CD4-positive, alpha-beta memory T cell (primary cell): ENCODE results near the gene DUSP2. TPM values are rescaled to one million over a fixed set of nuclear protein-coding genes. Genes with fewer than 3 reads are reported as not detected.
A peak's percentile ranks its signal among the peaks of the same experiment; 100 is the strongest.
"Not testable (repeated sequence)": the region's sequence is repeated elsewhere in the genome, so short reads cannot be mapped to it uniquely, and the experiment has no call there.

Experiments used
- CTCF ChIA-PET: fragments of 350-600 bp; sonication (Branson Sonifier 250); formaldehyde crosslinking; loops from one replicate; lab custom pipeline; 2021; ENCODE audit warnings: inconsistent platforms; ENCODE audit not compliant: partially characterized antibody; lab: Charles Lee
- POLR2A ChIA-PET: fragments of 350-600 bp; sonication (Branson Sonifier 250); formaldehyde crosslinking; loops from one replicate; lab custom pipeline; 2021; ENCODE audit not compliant: partially characterized antibody; lab: Charles Lee
- DNase-seq, 5 donors: peaks; one replicate each; pipeline versions ENCODE4 v3.0.0 to v3.0.0-alpha.2; 2020 to 2022; ENCODE audit warnings: mixed read lengths in 1 of 5
- H3K27ac ChIP-seq: one replicate; pipeline ENCODE4 v1.7.0; 2013; ENCODE audit warnings: low read depth, low read length
- H3K27me3 ChIP-seq: 2 replicates; pipeline ENCODE4 v1.7.0; 2013; ENCODE audit warnings: mild to moderate bottlenecking, low read length, moderate library complexity; ENCODE audit not compliant: insufficient read depth
- H3K36me3 ChIP-seq: 2 replicates; pipeline ENCODE4 v1.7.0; 2013; ENCODE audit warnings: mild to moderate bottlenecking, low read length, moderate library complexity; ENCODE audit not compliant: insufficient read depth
- H3K4me1 ChIP-seq: 2 replicates; pipeline ENCODE4 v1.7.0; 2013; ENCODE audit warnings: mild to moderate bottlenecking, low read length, moderate library complexity; ENCODE audit not compliant: insufficient read depth
- H3K4me3 ChIP-seq, 2 donors: one replicate each; pipeline ENCODE4 v1.7.0; 2013; ENCODE audit warnings: low read length in 2 of 2, mild to moderate bottlenecking in 1 of 2
- H3K9me3 ChIP-seq, 2 donors: one replicate each; pipeline ENCODE4 v1.7.0; 2013; ENCODE audit warnings: low read length in 2 of 2, control low read depth in 1 of 2; ENCODE audit not compliant: control insufficient read depth in 1 of 2
- H3K27ac Mint-ChIP-seq, 7 donors: one replicate each; pipeline ENCODE4 v1.8.0; 2020 to 2021; ENCODE audit warnings: mixed read lengths in 7 of 7, mild to moderate bottlenecking in 6 of 7, inconsistent platforms in 3 of 7, moderate library complexity in 3 of 7
- H3K27me3 Mint-ChIP-seq, 2 donors: one replicate each; pipeline ENCODE4 v1.8.0; 2020 to 2021; ENCODE audit warnings: mixed read lengths in 2 of 2
- H3K36me3 Mint-ChIP-seq, 2 donors: one replicate each; pipeline ENCODE4 v1.8.0; 2020 to 2021; ENCODE audit warnings: mixed read lengths in 2 of 2, inconsistent platforms in 1 of 2, mild to moderate bottlenecking in 1 of 2
- H3K4me1 Mint-ChIP-seq, 4 donors: one replicate each; pipeline ENCODE4 v1.8.0; 2020 to 2021; ENCODE audit warnings: mixed read lengths in 4 of 4, mild to moderate bottlenecking in 1 of 4
- H3K4me3 Mint-ChIP-seq, 8 donors: one replicate each; pipeline ENCODE4 v1.8.0; 2020 to 2021; ENCODE audit warnings: mixed read lengths in 8 of 8, mild to moderate bottlenecking in 7 of 8, moderate library complexity in 6 of 8, inconsistent platforms in 3 of 8
- H3K9me3 Mint-ChIP-seq, 8 donors: one replicate each; pipeline ENCODE4 v1.8.0; 2020 to 2021; ENCODE audit warnings: mixed read lengths in 8 of 8, mild to moderate bottlenecking in 5 of 8, inconsistent platforms in 3 of 8, moderate library complexity in 1 of 8
- intact Hi-C: fragments of 100-400 bp; cut with micrococcal nuclease; formaldehyde crosslinking; loops from one replicate; pipeline ENCODE4 v1.15.1; 2023
- polyA plus RNA-seq, 2 donors: library from polyadenylated mRNA; unstranded; fragments of 300-500 nt; fragmentation: Illumina TruSeq; gene quantifications; one replicate each; pipeline ENCODE4 v1.2.3, GENCODE V29; 2021
- total RNA-seq, 2 experiments: library from RNA; stranded (reverse); gene quantifications; one replicate each; pipeline ENCODE4 v1.2.3, GENCODE V29; 2021

The DUSP2 gene
- total and polyA plus RNA-seq, 4 experiments from 2014 or later: 33.4 to 303 (median 41.4) TPM

GRCh38 chr2:96164459-96165184 is 19.4 kb upstream of the DUSP2 start:
- H3K4me1 ChIP-seq: peaks cover 42% of the 10 kb centered on the region
- no peaks in the 10 kb centered on the region for H3K27me3 Mint-ChIP-seq

DNA sequence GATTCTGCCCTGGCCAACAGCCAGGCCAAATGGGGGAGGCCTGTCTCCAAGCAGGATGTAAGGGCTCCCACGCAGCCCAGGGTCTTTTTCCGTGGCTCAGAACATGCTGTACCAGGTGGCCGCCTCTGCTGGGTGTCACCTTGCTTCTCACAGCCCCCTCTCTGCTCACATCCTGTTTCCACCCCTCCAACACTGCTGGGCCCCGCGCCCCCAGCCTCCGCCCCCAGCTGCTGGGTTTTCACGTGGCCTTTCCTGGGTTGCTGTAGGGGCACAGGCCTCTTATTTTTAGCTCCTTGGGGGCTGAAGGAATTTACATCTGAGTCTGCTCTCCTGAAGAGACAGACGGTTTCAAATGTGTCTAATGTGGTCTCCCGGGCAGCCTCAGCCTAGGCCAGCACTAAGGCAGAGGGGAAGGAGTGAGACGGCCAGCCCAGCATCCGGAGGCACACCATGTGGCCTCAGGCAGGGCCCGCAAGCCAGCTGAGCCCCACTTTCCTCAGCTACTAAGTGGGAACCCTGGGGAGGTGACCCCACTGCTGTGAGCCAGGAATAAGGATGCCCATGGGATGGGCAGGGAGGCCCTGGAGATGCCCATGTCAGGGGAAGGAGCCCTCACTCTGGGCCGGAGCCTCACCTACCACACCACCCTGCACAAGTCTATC is 18.7 kb upstream of the DUSP2 start:
- Histone ChIP-seq H3K36me3 (no peaks in the 10 kb centered on the region), H3K27ac (peak overlapping the region; percentile 58), H3K4me3 (peak overlapping the region; percentile 20 to 36), H3K27me3 (no peaks in the 10 kb centered on the region), H3K4me1 (peaks cover 50% of the 10 kb centered on the region), H3K9me3 (no peaks in the 10 kb centered on the region)
- ChIA-PET CTCF (interaction anchor here (2.7 to 7.6 kb wide), 4 partner anchors 10 to 25 kb away, joined by 11 to 60 read pairs (median 32); partner anchors contain the start of gene ASTL), POLR2A (interaction anchor here (1.0 to 9.8 kb wide), 5 partner anchors 10 to 694 kb away, joined by 3 to 285 read pairs (median 9); partner anchors contain the start of genes ANKRD39 and DUSP2)
- Mint-ChIP-seq H3K4me3 (peak overlapping the region in 7 of 8 donors; percentile 48 to 86 (median 71)), H3K36me3 (no peaks in the 10 kb centered on the region), H3K9me3 (peaks cover 0 to 2% (median 0%) of the 10 kb centered on the region in 8 donors), H3K27ac (peak overlapping the region; percentile 93 to 98 (median 95)), H3K4me1 (peaks cover 38 to 63% (median 50%) of the 10 kb centered on the region in 4 donors), H3K27me3 (no peaks in the 10 kb centered on the region)
- DNase-seq: peak; percentile 54 to 76 (median 57)
- intact Hi-C loops: loop anchor here (1.0 kb wide), 1 partner anchor 18 kb away; no protein-coding TSS in a partner anchor

More at GRCh38 chr2:96164459-96165184, 19.4 kb upstream of the DUSP2 start:
- Histone ChIP-seq H3K27ac (peak overlapping the region; percentile 58), H3K4me3 (peak overlapping the region; percentile 20 to 36), H3K9me3 (no peaks in the 10 kb centered on the region), H3K36me3 (no peaks in the 10 kb centered on the region), H3K27me3 (no peaks in the 10 kb centered on the region)
- intact Hi-C loops: loop anchor here (1.0 kb wide), 1 partner anchor 18 kb away; no protein-coding TSS in a partner anchor
- Mint-ChIP-seq H3K4me1 (peaks cover 30 to 55% (median 43%) of the 10 kb centered on the region in 4 donors), H3K4me3 (peak overlapping the region; percentile 48 to 86 (median 70)), H3K9me3 (peaks cover 0 to 6% (median 0%) of the 10 kb centered on the region in 8 donors), H3K36me3 (no peaks in the 10 kb centered on the region), H3K27ac (peak overlapping the region; percentile 93 to 98 (median 95))
- ChIA-PET CTCF (interaction anchor here (2.7 to 7.6 kb wide), 4 partner anchors 9 to 25 kb away, joined by 11 to 60 read pairs (median 32); partner anchors contain the start of gene ASTL), POLR2A (interaction anchor here (1.0 to 9.8 kb wide), 5 partner anchors 10 to 693 kb away, joined by 3 to 285 read pairs (median 9); partner anchors contain the start of genes ANKRD39 and DUSP2)
- peak; percentile 57 to 74 (median 61) for DNase-seq

- Mint-ChIP-seq H3K27ac (peak overlapping the region; percentile 93 to 98 (median 95)), H3K9me3 (peaks cover 0 to 2% (median 0%) of the 10 kb centered on the region in 8 donors), H3K4me3 (peak overlapping the region in 6 of 8 donors; percentile 50 to 86 (median 70)), H3K36me3 (no peaks in the 10 kb centered on the region), H3K27me3 (no peaks in the 10 kb centered on the region), H3K4me1 (peaks cover 38 to 67% (median 54%) of the 10 kb centered on the region in 4 donors)
- H3K4me3 ChIP-seq: no peak overlapping the region
- DNase-seq: no peak
- H3K4me1 ChIP-seq: peaks cover 55% of the 10 kb centered on the region
- ChIA-PET CTCF (interaction anchor here (2.7 to 7.6 kb wide), 4 partner anchors 10 to 24 kb away, joined by 11 to 60 read pairs (median 32); partner anchors contain the start of gene ASTL), POLR2A (interaction anchor here (1.0 to 9.8 kb wide), 5 partner anchors 11 to 694 kb away, joined by 3 to 285 read pairs (median 9); partner anchors contain the start of genes ANKRD39 and DUSP2)
- H3K27ac ChIP-seq: peak overlapping the region; percentile 58
- H3K36me3 ChIP-seq: no peaks in the 10 kb centered on the region
- intact Hi-C loops: no loop called here
- H3K9me3 ChIP-seq: no peaks in the 10 kb centered on the region
- H3K27me3 ChIP-seq: no peaks in the 10 kb centered on the region
Measured at GRCh38 chr2:96163415-96163767, 18.2 kb upstream of the DUSP2 start.

GRCh38 chr2:96161898-96162297 is 16.7 kb upstream of the DUSP2 start:
- Histone ChIP-seq H3K4me3 (no peak overlapping the region), H3K27me3 (no peaks in the 10 kb centered on the region), H3K36me3 (no peaks in the 10 kb centered on the region), H3K27ac (peak overlapping the region; percentile 33), H3K4me1 (peaks cover 70% of the 10 kb centered on the region), H3K9me3 (no peaks in the 10 kb centered on the region)
- peak overlapping the region; percentile 64 to 98 (median 86) for H3K27ac Mint-ChIP-seq
- ChIA-PET POLR2A (interaction anchor here (1.0 to 9.8 kb wide), 3 partner anchors 12 to 23 kb away, joined by 5 to 285 read pairs (median 13); partner anchors contain the start of genes ASTL and DUSP2), CTCF (interaction anchor here (1.0 to 7.6 kb wide), 4 partner anchors 12 to 23 kb away, joined by 7 to 60 read pairs (median 27); partner anchors contain the start of gene ASTL)
- intact Hi-C loops: no loop called here
- H3K9me3 Mint-ChIP-seq: peaks cover 0 to 2% (median 0%) of the 10 kb centered on the region in 8 donors
- H3K36me3 Mint-ChIP-seq: no peaks in the 10 kb centered on the region
- DNase-seq: peak in 2 of 5 donors; percentile 44 to 45
- H3K4me3 Mint-ChIP-seq: peak overlapping the region in 6 of 8 donors; percentile 0 to 73 (median 34)
- no peaks in the 10 kb centered on the region for H3K27me3 Mint-ChIP-seq
- H3K4me1 Mint-ChIP-seq: peaks cover 47 to 77% (median 64%) of the 10 kb centered on the region in 4 donors

DNA sequence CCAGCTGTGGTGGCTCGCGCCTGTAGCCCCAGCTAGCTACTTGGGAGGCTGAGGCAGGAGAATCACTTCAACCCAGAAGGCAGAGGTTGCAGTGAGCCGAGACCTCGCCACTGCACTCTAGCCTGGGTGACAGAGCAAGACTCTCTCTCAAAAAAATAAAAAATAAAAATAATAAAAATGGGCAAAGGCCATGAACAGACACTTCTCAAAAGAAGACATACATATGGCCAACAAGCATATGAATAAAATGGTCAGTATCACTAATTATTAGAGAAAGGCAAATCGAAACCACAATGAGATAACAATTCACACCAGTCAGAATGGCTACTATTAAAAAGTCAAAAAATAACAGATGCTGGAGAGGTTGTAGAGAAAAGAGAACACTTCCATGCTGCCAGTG is 15.1 kb upstream of the DUSP2 start:
- H3K9me3 ChIP-seq, H3K27me3 ChIP-seq, H3K9me3 Mint-ChIP-seq, H3K27me3 Mint-ChIP-seq, H3K27ac ChIP-seq, intact Hi-C loops, H3K36me3 ChIP-seq, H3K36me3 Mint-ChIP-seq, DNase-seq, H3K4me3 Mint-ChIP-seq, H3K4me3 ChIP-seq: not testable (repeated sequence)
- ChIA-PET POLR2A (interaction anchor here (9.8 kb wide), 1 partner anchor 14 kb away, joined by 285 read pairs; the partner anchor contains the start of gene DUSP2), CTCF (interaction anchor here (2.7 to 7.6 kb wide), 3 partner anchors 13 to 21 kb away, joined by 19 to 60 read pairs (median 26); partner anchors contain the start of gene ASTL)
- Mint-ChIP-seq H3K4me1 (peaks cover 55 to 89% (median 75%) of the 10 kb centered on the region in 4 donors), H3K27ac (peak overlapping the region in 4 of 7 donors; percentile 29 to 93 (median 79))
- H3K4me1 ChIP-seq: peaks cover 80% of the 10 kb centered on the region

DNA sequence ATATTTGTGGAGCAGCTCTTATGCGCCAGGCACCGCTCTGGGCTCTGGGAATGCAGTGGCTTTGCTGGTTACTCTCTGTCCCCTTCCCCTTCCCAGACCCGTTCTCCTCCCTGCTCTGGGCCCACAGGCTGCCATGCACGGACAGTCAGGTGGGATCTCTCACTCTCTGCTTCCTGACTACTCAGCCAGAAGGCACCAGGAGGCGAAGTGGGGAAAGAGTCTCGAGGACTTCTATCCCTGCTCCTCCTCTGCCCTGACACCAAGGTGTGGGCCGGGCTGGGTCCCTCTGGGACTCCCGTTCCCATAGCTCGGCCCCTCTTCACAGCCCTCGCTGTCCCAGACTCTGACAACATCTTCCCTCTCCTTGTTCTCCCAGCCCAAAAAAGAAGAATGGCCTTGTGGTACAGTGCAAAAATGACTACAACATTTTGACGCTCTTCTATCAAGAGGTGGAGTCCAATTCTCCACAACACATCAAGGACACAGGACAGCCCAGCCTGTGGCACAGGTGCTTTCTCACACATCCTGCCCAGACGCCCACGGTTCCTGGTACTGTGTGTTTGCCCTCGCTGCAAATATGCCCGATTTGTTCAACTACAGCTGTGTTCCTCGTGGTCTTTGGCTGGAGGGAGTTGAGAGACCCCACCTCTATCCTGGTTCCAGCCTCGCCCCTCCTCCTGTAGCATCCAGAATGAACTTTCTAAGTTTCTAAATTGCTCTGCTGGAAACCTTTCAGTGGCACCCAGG is 14.0 kb upstream of the DUSP2 start:
- Histone ChIP-seq H3K4me3 (no peak overlapping the region), H3K27ac (no peak overlapping the region), H3K27me3 (no peaks in the 10 kb centered on the region), H3K9me3 (no peaks in the 10 kb centered on the region), H3K36me3 (no peaks in the 10 kb centered on the region), H3K4me1 (peaks cover 71% of the 10 kb centered on the region)
- Mint-ChIP-seq H3K4me3 (peak overlapping the region in 7 of 8 donors; percentile 10 to 89 (median 68)), H3K36me3 (no peaks in the 10 kb centered on the region), H3K9me3 (peaks cover 0 to 2% (median 0%) of the 10 kb centered on the region in 8 donors), H3K27ac (peak overlapping the region; percentile 69 to 98 (median 78)), H3K27me3 (no peaks in the 10 kb centered on the region), H3K4me1 (peaks cover 47 to 79% (median 66%) of the 10 kb centered on the region in 4 donors)
- ChIA-PET POLR2A (interaction anchor here (2.1 to 9.8 kb wide), 3 partner anchors 13 to 20 kb away, joined by 8 to 285 read pairs (median 10); partner anchors contain the start of gene DUSP2), CTCF (interaction anchor here (0.5 to 7.6 kb wide), 5 partner anchors 11 to 30 kb away, joined by 3 to 60 read pairs (median 19); partner anchors contain the start of gene ASTL)
- intact Hi-C loops: no loop called here
- peak in 4 of 5 donors; percentile 33 to 57 (median 40) for DNase-seq
